Measurements from ENCODE around the gene ANAPC1.
"Not testable (repeated sequence)": the region's sequence is repeated elsewhere in the genome, so short reads cannot be mapped to it uniquely, and the experiment has no call there.

DNA sequence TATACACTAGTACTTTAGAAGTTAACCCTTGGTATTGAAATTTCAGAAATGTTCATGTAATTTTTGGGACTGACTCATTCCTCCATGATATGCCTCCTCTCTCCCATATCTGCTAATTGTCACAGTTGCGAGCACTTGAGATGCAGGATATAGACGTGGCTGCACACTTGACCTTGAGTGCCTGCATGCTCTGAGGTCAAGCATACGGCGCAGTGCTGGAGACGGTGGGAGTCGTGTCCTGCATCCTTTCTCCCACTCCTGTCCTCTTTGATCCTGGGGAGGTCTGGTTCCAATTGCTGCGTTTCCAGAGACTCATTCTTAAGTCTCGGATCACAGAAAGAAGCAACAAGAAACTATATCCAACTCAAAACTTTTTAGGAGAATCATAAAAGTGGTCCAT is 139.2 kb downstream of the ANAPC1 start:
- not testable (repeated sequence) for TF ChIP-seq CTCF, POLR2A (IDR thresholded peaks at IDR 0.05)
